G401 (cell line): ENCODE results near the gene LPIN3. TPM values are rescaled to one million over a fixed set of nuclear protein-coding genes. Genes with fewer than 3 reads are reported as not detected.

Experiments
- DNase-seq: peaks from one replicate; pipeline ENCODE4 v3.0.0-alpha.2; 2015; ENCODE audit warnings: low spot score
- in situ Hi-C: cut with HindIII; loops from 2 replicates; pipeline ENCODE4 v1.10.0; 2016; ENCODE audit warnings: low sequenced_read_pairs, mixed read lengths
- total RNA-seq: library from RNA; depleted of rRNA; stranded (reverse); fragments of >200 nt; shearing (Covaris generic); gene quantifications from 2 replicates; pipeline ENCODE4 v1.2.3, GENCODE V29; 2014

Gene LPIN3
- total RNA-seq, 1 experiment from 2014 or later = 10.8 TPM

- DNase-seq = no peak
- in situ Hi-C loops = no loop called here
These were observed 5.1 kb downstream of the LPIN3 start for GRCh38 chr20:41345729-41346067.

GRCh38 chr20:41347523-41348429, 7.2 kb downstream of the LPIN3 start:
- in situ Hi-C loops = no loop called here
- no peak for DNase-seq

- in situ Hi-C loops = no loop called here
These were observed 8.0 kb downstream of the LPIN3 start for GRCh38 chr20:41348430-41349172.

GRCh38 chr20:41349266-41349665, 8.6 kb downstream of the LPIN3 start:
- no peak for DNase-seq
- in situ Hi-C loops = no loop called here

More at GRCh38 chr20:41348430-41349172, 8.0 kb downstream of the LPIN3 start:
- no peak for DNase-seq

- no peak for DNase-seq
- in situ Hi-C loops = no loop called here
These were observed 9.3 kb downstream of the LPIN3 start for GRCh38 chr20:41349943-41350342.

GRCh38 chr20:41350408-41350962, 9.9 kb downstream of the LPIN3 start:
- no peak for DNase-seq
- in situ Hi-C loops = no loop called here

- peak; percentile 60 for DNase-seq
- in situ Hi-C loops = no loop called here
These were observed 11.5 kb downstream of the LPIN3 start for GRCh38 chr20:41352106-41352505.

- in situ Hi-C loops = no loop called here
- DNase-seq = no peak
These were observed 12.0 kb downstream of the LPIN3 start for GRCh38 chr20:41352666-41353065.

GRCh38 chr20:41353530-41353929, 12.9 kb downstream of the LPIN3 start:
- in situ Hi-C loops = no loop called here
- no peak for DNase-seq

GRCh38 chr20:41355192-41355591, 14.6 kb downstream of the LPIN3 start:
- no peak for DNase-seq
- in situ Hi-C loops = no loop called here

- in situ Hi-C loops = no loop called here
- no peak for DNase-seq
These were observed 15.1 kb downstream of the LPIN3 start for GRCh38 chr20:41355598-41356203.

GRCh38 chr20:41356951-41357350, 16.3 kb downstream of the LPIN3 start:
- in situ Hi-C loops = no loop called here

GRCh38 chr20:41357424-41358163, 17.0 kb downstream of the LPIN3 start:
- in situ Hi-C loops = no loop called here
- no peak for DNase-seq

More at GRCh38 chr20:41356951-41357350, 16.3 kb downstream of the LPIN3 start:
- DNase-seq = no peak

GRCh38 chr20:41358230-41358629, 17.6 kb downstream of the LPIN3 start:
- no peak for DNase-seq
- in situ Hi-C loops = no loop called here

GRCh38 chr20:41358717-41359116, 18.1 kb downstream of the LPIN3 start:
- no peak for DNase-seq
- in situ Hi-C loops = no loop called here

- in situ Hi-C loops = no loop called here
- DNase-seq = no peak
These were observed 19.0 kb downstream of the LPIN3 start for GRCh38 chr20:41359541-41360011.

- in situ Hi-C loops = no loop called here
- no peak for DNase-seq
These were observed 20.5 kb downstream of the LPIN3 start for GRCh38 chr20:41360831-41361756.
